ENCODE measurements around the gene MSX2. TPM values are rescaled to one million over a fixed set of nuclear protein-coding genes. Genes with fewer than 3 reads are reported as not detected.

Gene MSX2
- total RNA-seq, 4 donors from 2014 or later: 5.4 to 7.9 (median 6.3) TPM

- no peak overlapping the region for H3K4me3 ChIP-seq (ENCODE audit: low read depth, poor library complexity, severe bottlenecking)
- TF ChIP-seq, protein P1, sequence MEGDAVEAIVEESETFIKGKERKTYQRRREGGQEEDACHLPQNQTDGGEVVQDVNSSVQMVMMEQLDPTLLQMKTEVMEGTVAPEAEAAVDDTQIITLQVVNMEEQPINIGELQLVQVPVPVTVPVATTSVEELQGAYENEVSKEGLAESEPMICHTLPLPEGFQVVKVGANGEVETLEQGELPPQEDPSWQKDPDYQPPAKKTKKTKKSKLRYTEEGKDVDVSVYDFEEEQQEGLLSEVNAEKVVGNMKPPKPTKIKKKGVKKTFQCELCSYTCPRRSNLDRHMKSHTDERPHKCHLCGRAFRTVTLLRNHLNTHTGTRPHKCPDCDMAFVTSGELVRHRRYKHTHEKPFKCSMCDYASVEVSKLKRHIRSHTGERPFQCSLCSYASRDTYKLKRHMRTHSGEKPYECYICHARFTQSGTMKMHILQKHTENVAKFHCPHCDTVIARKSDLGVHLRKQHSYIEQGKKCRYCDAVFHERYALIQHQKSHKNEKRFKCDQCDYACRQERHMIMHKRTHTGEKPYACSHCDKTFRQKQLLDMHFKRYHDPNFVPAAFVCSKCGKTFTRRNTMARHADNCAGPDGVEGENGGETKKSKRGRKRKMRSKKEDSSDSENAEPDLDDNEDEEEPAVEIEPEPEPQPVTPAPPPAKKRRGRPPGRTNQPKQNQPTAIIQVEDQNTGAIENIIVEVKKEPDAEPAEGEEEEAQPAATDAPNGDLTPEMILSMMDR (IDR thresholded peaks at IDR 0.05): no peak
- no peak for TF ChIP-seq POLR2A (IDR thresholded peaks at IDR 0.05)
- no peak for DNase-seq (ENCODE audit: low spot score in 2 of 2)
- intact Hi-C loops (cut with DNase I; ENCODE audit: low total_unique reads): loop anchor here (5.0 kb wide), 1 partner anchor 314 kb away; no protein-coding TSS in a partner anchor
- WGBS, 2 donors: 75 to 86% methylated on average over 1 of the region's 1 CpG
Measured at GRCh38 chr5:174736777-174737176, 12.4 kb downstream of the MSX2 start.

- 35 to 43% methylated on average over 15 of the region's 15 CpGs for WGBS, 2 donors
- intact Hi-C loops (cut with DNase I; ENCODE audit: low total_unique reads): loop anchor here (5.0 kb wide), 1 partner anchor 315 kb away; no protein-coding TSS in a partner anchor
- DNase-seq (ENCODE audit: low spot score in 2 of 2): no peak
- H3K4me3 ChIP-seq (ENCODE audit: low read depth, poor library complexity, severe bottlenecking): no peak overlapping the region
- TF ChIP-seq POLR2A (IDR thresholded peaks at IDR 0.05): no peak
- TF ChIP-seq, protein P1 (IDR thresholded peaks at IDR 0.05): no peak
Measured at GRCh38 chr5:174737330-174737729, 12.9 kb downstream of the MSX2 start.

- intact Hi-C loops (cut with DNase I; ENCODE audit: low total_unique reads): no loop called here
- no peak for DNase-seq (ENCODE audit: low spot score in 2 of 2)
- H3K4me3 ChIP-seq (ENCODE audit: low read depth, poor library complexity, severe bottlenecking): no peak overlapping the region
- TF ChIP-seq, protein P1 (IDR thresholded peaks at IDR 0.05): no peak
- TF ChIP-seq POLR2A (IDR thresholded peaks at IDR 0.05): no peak
- WGBS, 2 donors: 45 to 54% methylated on average over 5 of the region's 5 CpGs
Measured at GRCh38 chr5:174741352-174741751, 17.0 kb downstream of the MSX2 start.

GRCh38 chr5:174744896-174745295 is 20.5 kb downstream of the MSX2 start:
- intact Hi-C loops (cut with DNase I; ENCODE audit: low total_unique reads): no loop called here
- WGBS, 2 donors: 79 to 86% methylated on average over 2 of the region's 2 CpGs
- no peak for DNase-seq (ENCODE audit: low spot score in 2 of 2)

GRCh38 chr5:174745590-174746103 is 21.3 kb downstream of the MSX2 start:
- 49 to 50% methylated on average over 8 of the region's 8 CpGs for WGBS, 2 donors
- intact Hi-C loops (cut with DNase I; ENCODE audit: low total_unique reads): no loop called here
- TF ChIP-seq, protein P1 (IDR thresholded peaks at IDR 0.05): no peak
- no peak for TF ChIP-seq POLR2A (IDR thresholded peaks at IDR 0.05)
- DNase-seq (ENCODE audit: low spot score in 2 of 2): no peak
- no peak overlapping the region for H3K4me3 ChIP-seq (ENCODE audit: low read depth, poor library complexity, severe bottlenecking)

More at GRCh38 chr5:174744896-174745295, 20.5 kb downstream of the MSX2 start:
- no peak overlapping the region for H3K4me3 ChIP-seq (ENCODE audit: low read depth, poor library complexity, severe bottlenecking)
- TF ChIP-seq, protein P1 (IDR thresholded peaks at IDR 0.05): no peak
- TF ChIP-seq POLR2A (IDR thresholded peaks at IDR 0.05): no peak

GRCh38 chr5:174750711-174751110 is 26.3 kb downstream of the MSX2 start:
- TF ChIP-seq, protein P1 (IDR thresholded peaks at IDR 0.05): no peak
- TF ChIP-seq POLR2A (IDR thresholded peaks at IDR 0.05): no peak
- no peak overlapping the region for H3K4me3 ChIP-seq (ENCODE audit: low read depth, poor library complexity, severe bottlenecking)
- intact Hi-C loops (cut with DNase I; ENCODE audit: low total_unique reads): no loop called here
- 2% methylated on average over 3 of the region's 3 CpGs for WGBS, 2 donors
- DNase-seq (ENCODE audit: low spot score in 2 of 2): no peak

Data from lower leg skin (tissue), 4 donors.